Rectal smooth muscle tissue (tissue), 1 donor: Measurements from ENCODE around the gene TOB2.
"Not testable (repeated sequence)": the region's sequence is repeated elsewhere in the genome, so short reads cannot be mapped to it uniquely, and the experiment has no call there.

Experiments used
- H3K27ac ChIP-seq: one replicate; pipeline ENCODE4 v1.7.0; 2013; ENCODE audit warnings: low read depth, low read length, inconsistent platforms
- H3K27me3 ChIP-seq: one replicate; pipeline ENCODE4 v1.7.0; 2013; ENCODE audit warnings: low read length; ENCODE audit not compliant: control insufficient read depth, insufficient read depth
- H3K36me3 ChIP-seq: one replicate; pipeline ENCODE4 v1.7.0; 2013; ENCODE audit warnings: low read length; ENCODE audit not compliant: control insufficient read depth, insufficient read depth
- H3K4me1 ChIP-seq: one replicate; pipeline ENCODE4 v1.7.0; 2013; ENCODE audit warnings: low read length; ENCODE audit not compliant: control insufficient read depth, insufficient read depth
- H3K4me3 ChIP-seq: one replicate; pipeline ENCODE4 v1.7.0; 2013; ENCODE audit warnings: low read length
- H3K9ac ChIP-seq: one replicate; pipeline ENCODE4 v1.7.0; 2013; ENCODE audit warnings: low read length

TOB2 gene

DNA sequence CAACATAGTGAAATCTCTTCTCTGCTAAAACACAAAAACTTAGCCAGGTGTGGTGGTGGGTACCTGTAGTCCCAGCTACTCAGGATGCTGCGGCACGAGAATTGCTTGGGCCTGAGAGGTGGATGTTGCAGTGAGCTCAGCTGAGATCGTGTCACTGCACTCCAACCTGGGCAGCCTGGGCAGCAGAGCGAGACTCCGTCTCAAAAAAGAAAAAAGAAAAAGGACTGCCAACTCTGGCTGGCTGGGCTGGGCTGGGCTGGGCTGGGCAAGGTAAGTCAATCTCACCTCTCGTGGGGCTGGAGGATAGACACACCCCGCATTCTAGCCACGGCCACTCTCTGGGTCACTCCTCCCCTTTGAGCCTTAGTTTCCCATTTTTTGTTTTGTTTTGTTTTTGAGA lies 37.9 kb downstream of the TOB2 start:
- Histone ChIP-seq H3K4me1 (peaks cover 15% of the 10 kb centered on the region), H3K27ac (no peak overlapping the region)

DNA sequence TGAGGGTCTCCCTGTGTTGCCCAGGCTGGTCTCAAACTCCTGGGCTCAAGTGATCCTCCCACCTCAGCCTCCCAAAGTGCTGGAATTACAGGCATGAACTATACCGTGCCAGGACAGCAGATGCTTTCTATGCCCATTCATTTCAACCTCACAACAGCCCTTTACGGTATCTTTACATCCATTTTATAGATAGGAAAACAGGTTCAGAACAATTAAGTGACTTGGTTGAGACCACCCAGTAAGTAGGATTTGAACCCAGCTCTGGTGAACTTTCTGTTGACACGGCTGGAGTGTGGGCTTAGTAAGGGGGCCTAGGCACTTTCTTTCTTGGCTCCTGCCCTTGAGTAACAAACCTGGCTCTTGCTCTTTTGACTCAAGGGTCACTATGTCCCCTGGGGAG lies 39.2 kb downstream of the TOB2 start:
- Histone ChIP-seq H3K27me3 (no peaks in the 10 kb centered on the region), H3K36me3 (no peaks in the 10 kb centered on the region), H3K27ac (no peak overlapping the region), H3K9ac (no peak overlapping the region), H3K4me3 (no peak overlapping the region), H3K4me1 (peaks cover 12% of the 10 kb centered on the region)

More for the DNA sequence above, 37.9 kb downstream of the TOB2 start:
- Histone ChIP-seq H3K9ac (no peak overlapping the region), H3K27me3 (no peaks in the 10 kb centered on the region), H3K4me3 (no peak overlapping the region), H3K36me3 (no peaks in the 10 kb centered on the region)

DNA sequence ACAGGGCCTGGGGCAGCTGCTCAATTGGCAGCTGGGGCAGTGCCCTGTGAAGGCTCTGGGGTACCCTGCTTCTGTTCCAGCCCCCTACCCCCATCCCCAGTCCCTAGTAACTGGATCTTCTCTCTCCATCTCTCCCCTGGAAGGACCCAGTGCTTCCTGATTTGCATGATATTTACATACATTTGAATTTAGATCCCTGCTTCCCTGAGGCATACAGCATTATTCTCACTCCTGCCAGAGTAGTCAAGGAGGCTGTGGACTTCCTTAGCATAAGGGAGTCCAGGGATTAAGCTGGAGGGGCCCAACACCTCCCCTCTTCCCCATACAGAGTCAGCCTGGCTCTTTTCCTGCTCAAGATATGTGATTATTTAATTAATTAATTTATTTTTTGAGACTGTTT lies 40.2 kb downstream of the TOB2 start:
- Histone ChIP-seq H3K27ac (no peak overlapping the region), H3K27me3 (no peaks in the 10 kb centered on the region), H3K4me3 (no peak overlapping the region), H3K36me3 (no peaks in the 10 kb centered on the region), H3K9ac (no peak overlapping the region), H3K4me1 (peaks cover 18% of the 10 kb centered on the region)

DNA sequence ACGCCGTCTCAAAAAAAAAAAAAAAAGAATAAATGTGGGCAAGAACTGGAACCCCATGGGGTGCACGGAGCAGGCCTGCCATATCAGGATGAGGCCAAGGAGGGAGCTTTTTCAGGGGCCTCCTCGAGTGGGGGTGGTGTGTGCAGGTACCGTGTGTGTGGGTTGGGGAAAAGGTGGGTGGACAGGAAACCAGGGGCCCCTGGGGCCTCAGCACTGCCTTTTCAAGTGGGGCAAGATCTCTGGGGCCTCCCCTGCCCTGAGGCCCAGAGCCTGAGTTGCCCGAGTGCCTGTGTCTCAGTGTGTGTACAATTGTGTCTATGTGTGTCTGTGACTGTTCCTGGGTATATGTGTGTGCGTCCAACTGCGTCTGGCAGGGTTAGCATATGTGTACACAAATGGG lies 41.0 kb downstream of the TOB2 start:
- no peak overlapping the region for H3K9ac ChIP-seq
- no peak overlapping the region for H3K27ac ChIP-seq
- H3K4me3 ChIP-seq = no peak overlapping the region
- no peaks in the 10 kb centered on the region for H3K36me3 ChIP-seq
- H3K27me3 ChIP-seq = no peaks in the 10 kb centered on the region
- H3K4me1 ChIP-seq = peaks cover 16% of the 10 kb centered on the region

DNA sequence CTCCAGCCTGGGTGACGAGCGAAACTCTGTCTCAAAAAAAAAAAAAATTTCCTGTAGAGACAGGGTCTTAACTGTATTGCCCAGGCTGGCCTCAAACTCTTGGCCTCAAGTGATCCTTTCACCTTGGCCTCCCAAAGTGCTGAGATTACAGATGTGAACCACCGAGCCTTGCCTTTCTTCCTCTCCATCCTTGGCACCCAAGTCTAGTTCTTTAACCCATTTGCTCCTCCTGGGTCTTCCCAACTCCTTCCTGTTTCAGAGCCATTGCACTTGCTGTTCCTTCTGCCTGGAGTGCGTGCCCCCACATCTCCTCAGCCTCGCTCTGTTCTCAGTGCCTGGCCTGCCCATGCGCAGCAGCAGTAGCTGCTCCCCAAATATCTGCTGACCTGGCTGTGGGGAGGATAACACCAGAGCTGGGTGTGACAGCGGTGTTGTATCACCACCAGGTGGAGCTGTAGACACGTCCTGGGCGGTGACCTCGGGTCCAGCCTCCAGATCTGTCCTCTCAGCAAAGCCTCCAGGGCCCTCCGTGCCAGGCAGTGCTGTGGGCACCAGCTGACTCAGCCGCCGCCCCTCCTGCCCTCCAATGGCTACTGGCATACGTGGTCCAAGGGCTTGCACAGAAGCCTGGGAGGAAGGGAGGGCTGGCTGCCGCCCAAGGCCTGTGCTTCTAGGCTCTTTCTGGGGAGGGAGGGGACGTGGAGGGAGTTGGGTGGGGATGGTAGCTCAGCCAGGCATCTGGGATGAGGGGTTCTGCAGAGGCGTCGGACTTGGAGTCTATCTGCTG lies 42.9 kb downstream of the TOB2 start:
- Histone ChIP-seq H3K9ac (peak overlapping the region; percentile 49), H3K4me3 (peak overlapping the region; percentile 30), H3K27ac (peak overlapping the region; percentile 44)

DNA sequence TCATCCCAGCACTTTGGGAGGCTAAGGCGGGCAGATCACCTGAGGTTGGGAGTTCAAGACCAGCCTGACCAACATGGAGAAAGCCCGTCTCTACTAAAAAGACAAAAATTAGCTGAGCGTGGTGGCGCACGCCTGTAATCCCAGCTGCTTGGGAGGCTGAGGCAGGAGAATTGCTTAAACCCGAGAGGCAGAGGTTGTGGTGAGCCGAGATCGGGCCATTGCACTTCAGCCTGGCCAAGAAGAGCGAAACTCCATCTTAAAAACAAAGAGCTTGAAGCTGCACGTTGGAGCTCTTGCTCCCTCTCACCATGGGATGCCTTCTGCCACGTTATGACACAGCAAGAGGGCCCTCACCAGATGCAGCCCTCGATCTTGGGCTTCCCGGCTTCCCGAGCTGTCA lies 43.8 kb downstream of the TOB2 start:
- not testable (repeated sequence) for H3K9ac ChIP-seq, H3K36me3 ChIP-seq, H3K4me3 ChIP-seq, H3K27ac ChIP-seq, H3K27me3 ChIP-seq
- H3K4me1 ChIP-seq = peaks cover 13% of the 10 kb centered on the region

More for the DNA sequence above, 42.9 kb downstream of the TOB2 start:
- peaks cover under 1% of the 10 kb centered on the region for H3K36me3 ChIP-seq
- peaks cover 13% of the 10 kb centered on the region for H3K4me1 ChIP-seq
- no peaks in the 10 kb centered on the region for H3K27me3 ChIP-seq

DNA sequence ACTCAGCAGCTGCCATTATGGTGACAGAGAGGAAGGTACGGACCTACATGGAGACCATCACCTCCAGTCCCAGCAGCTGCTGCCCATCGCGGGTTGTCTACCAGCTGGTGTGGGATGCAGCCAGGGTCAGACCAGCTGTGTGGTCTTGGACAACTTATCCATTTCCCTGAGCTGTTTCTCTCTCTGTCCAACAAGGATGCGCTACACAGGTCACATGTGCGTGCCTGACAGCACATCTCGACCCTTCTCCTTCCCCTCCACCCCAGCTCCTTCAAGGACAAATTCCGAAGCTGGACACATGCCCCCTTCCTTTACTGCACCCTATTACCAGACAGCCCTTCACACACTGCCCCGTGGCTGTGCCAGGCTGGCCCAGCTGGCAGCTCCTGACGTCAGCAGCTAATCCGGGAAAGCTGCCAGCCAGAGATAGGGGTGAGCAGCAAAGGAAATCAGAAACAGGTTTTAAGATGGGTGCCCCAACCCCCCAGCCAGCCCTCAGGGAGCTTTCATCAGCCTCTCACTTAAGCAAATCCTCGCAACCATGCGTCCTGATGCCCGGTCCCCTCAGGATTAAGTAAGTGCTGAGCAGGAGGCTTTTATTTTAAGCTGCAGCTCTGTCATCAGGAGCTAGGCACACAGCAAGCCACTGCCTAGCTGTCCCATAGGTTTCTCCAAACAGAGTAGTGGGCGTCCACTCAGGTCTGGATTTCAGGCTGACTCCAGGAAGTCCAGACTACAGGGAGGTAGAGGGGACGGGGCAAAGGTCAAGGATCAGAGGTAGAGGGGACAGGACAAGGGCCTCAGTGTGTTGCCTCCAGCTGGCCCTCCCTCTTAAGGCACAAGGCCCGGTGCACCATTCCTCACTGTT lies 44.6 kb downstream of the TOB2 start:
- Histone ChIP-seq H3K4me1 (peaks cover 13% of the 10 kb centered on the region), H3K4me3 (no peak overlapping the region), H3K27ac (peak overlapping the region; percentile 48), H3K9ac (no peak overlapping the region), H3K36me3 (peaks cover 15% of the 10 kb centered on the region), H3K27me3 (no peaks in the 10 kb centered on the region)

DNA sequence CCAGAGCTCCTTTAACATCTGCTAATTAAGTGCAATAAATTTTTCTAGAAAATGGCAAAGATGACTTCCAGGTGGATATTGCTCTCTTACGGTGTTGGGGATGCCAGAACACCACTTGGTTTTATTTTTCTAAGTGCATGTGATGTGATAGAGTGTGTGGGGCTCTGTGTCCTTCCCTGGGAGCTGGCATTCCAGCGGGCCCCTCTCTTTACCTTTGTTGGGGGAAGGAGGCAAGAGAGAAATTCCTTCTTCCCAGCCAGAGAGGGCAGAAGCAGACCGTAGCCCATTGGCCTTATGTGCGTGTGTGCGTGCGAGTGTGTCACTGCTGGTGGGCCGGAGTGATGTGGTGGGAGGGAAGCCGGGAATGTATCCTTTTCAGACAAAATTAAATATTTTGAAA lies 47.7 kb downstream of the TOB2 start:
- no peak overlapping the region for H3K27ac ChIP-seq
- peaks cover 13% of the 10 kb centered on the region for H3K4me1 ChIP-seq
- peaks cover 40% of the 10 kb centered on the region for H3K36me3 ChIP-seq

DNA sequence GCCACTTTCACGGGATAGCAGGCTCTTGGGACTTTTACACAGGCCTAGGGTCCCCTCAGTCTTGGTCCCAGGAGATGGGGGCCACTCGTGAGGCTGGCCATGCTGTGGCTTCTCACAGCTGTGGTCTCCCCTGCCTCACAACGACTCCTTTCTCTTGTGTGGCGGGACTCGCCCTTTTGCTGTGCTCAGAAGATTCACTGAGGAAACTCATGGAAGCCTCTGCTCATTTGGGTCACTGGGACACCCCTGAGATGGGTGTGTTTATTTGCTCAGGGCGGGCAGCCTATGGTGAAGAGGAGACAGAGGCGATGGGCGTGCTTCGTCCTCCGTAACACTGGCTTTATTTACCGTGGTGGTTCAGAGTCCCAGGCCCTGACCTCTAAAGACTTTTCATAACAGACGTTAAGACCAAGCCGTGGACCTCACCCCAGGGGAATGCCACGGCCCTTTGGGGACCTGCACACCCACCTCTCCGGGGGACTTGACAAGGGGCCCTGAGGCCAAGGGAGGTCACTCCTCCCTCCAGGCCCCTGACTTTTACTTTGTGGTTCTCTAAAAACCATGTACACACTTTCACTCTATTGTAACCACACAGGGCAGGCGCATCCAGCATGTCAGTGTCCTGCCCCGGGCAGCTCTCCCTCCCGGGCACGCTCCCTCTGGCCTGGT lies 49.3 kb downstream of the TOB2 start:
- H3K4me3 ChIP-seq = no peak overlapping the region
- peaks cover 7% of the 10 kb centered on the region for H3K4me1 ChIP-seq
- peaks cover 42% of the 10 kb centered on the region for H3K36me3 ChIP-seq
- H3K9ac ChIP-seq = no peak overlapping the region
- H3K27ac ChIP-seq = no peak overlapping the region
- H3K27me3 ChIP-seq = no peaks in the 10 kb centered on the region

More for the DNA sequence above, 47.7 kb downstream of the TOB2 start:
- Histone ChIP-seq H3K9ac (no peak overlapping the region), H3K27me3 (no peaks in the 10 kb centered on the region), H3K4me3 (no peak overlapping the region)

DNA sequence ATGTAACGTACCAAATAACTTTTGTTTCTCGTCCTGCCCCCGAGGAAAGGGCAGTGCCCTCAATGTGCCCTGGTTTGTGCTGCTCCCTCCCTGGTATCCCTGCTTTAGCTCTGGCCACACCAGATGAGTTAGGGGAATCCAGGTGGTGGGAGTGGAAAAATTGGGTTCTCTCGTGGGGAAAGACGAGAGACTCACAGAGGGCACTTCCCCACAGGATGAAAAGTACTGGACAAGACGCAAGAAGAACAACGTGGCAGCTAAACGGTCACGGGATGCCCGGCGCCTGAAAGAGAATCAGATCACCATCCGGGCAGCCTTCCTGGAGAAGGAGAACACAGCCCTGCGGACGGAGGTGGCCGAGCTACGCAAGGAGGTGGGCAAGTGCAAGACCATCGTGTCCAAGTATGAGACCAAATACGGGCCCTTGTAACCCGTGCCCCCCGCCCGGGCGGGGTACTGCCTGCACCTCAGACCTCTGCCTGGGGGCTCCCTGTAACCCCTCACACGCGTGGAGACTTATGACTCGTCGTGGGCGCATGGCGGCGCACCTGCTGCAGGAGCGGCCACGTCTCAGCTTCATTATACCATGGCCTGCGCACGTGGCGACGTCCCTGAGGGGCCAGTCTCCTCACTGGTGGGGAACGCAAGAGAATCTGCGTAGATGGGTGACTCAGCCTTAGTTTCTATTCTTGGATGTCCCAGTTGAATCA lies 50.9 kb downstream of the TOB2 start:
- Histone ChIP-seq H3K9ac (no peak overlapping the region), H3K4me1 (no peaks in the 10 kb centered on the region), H3K36me3 (peaks cover 42% of the 10 kb centered on the region), H3K27ac (no peak overlapping the region), H3K4me3 (no peak overlapping the region), H3K27me3 (no peaks in the 10 kb centered on the region)

DNA sequence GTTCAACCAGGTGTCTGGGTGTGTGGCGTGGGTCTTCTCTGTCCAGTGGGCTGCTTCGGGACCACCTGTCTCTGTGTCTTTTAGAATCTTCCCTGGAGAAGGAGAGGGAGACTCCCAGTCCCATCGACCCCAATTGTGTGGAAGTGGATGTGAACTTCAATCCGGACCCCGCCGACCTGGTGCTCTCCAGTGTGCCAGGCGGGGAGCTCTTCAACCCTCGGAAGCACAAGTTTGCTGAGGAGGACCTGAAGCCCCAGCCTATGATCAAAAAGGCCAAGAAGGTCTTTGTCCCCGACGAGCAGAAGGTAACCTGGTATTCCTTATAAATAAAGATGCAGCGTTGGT lies 52.6 kb downstream of the TOB2 start:
- no peaks in the 10 kb centered on the region for H3K27me3 ChIP-seq
- H3K4me1 ChIP-seq = no peaks in the 10 kb centered on the region
- no peak overlapping the region for H3K9ac ChIP-seq
- no peak overlapping the region for H3K27ac ChIP-seq
- H3K4me3 ChIP-seq = no peak overlapping the region
- H3K36me3 ChIP-seq = peaks cover 44% of the 10 kb centered on the region

DNA sequence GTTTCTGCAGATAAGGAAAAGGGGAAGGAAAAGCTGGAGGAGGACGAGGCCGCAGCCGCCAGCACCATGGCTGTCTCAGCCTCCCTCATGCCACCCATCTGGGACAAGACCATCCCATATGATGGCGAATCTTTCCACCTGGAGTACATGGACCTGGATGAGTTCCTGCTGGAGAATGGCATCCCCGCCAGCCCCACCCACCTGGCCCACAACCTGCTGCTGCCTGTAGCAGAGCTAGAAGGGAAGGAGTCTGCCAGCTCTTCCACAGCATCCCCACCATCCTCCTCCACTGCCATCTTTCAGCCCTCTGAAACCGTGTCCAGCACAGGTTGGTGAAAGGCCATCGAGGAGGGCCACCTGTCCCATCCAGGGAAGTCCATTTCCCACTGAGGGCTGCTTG lies 59.3 kb downstream of the TOB2 start:
- no peak overlapping the region for H3K9ac ChIP-seq
- peaks cover 13% of the 10 kb centered on the region for H3K36me3 ChIP-seq
- no peaks in the 10 kb centered on the region for H3K27me3 ChIP-seq
- H3K27ac ChIP-seq = no peak overlapping the region
- no peak overlapping the region for H3K4me3 ChIP-seq
- peaks cover 9% of the 10 kb centered on the region for H3K4me1 ChIP-seq
